ENCODE data around the gene FBLN1.
A peak's percentile ranks its signal among the peaks of the same experiment; 100 is the strongest.

Gene FBLN1

GRCh38 chr22:45553351-45554039, 50.8 kb downstream of the FBLN1 start (continued):
- TF ChIP-seq ZFP69B (tag by site-specific recombination; IDR thresholded peaks at IDR 0.05) (peak; percentile 51; the same call in 1 of the 2 replicates), ZNF514 (tag by site-specific recombination; IDR thresholded peaks at IDR 0.05) (no peak), ZNF830 (tag by site-specific recombination; IDR thresholded peaks at IDR 0.05; ENCODE audit: low read depth) (no peak), OSR2 (tag by site-specific recombination; IDR thresholded peaks at IDR 0.05) (no peak), ZNF596 (tag by site-specific recombination; IDR thresholded peaks at IDR 0.05) (no peak), KLF9 (tag by site-specific recombination; IDR thresholded peaks at IDR 0.05; ENCODE audit: low read depth) (0 out of 2 replicates have a peak, but pooled peaks have one; percentile 11), ZNF626 (tag by site-specific recombination; IDR thresholded peaks at IDR 0.05) (no peak), ZNF529 (tag by site-specific recombination; IDR thresholded peaks at IDR 0.05; ENCODE audit: insufficient replicate concordance) (no peak), CTCF (tag by site-specific recombination; IDR thresholded peaks at IDR 0.05) (peak; percentile 93), ZNF704 (tag by site-specific recombination; IDR thresholded peaks at IDR 0.05) (no peak), ZNF660 (tag by site-specific recombination; IDR thresholded peaks at IDR 0.05) (0 out of 2 replicates have a peak, but pooled peaks have one; percentile 47), ZNF335 (tag by site-specific recombination; conservative IDR thresholded peaks at IDR 0.05) (peak; percentile 42), MYNN (tag by site-specific recombination; IDR thresholded peaks at IDR 0.05; ENCODE audit: borderline replicate concordance) (no peak), ZNF530 (tag by site-specific recombination; IDR thresholded peaks at IDR 0.05; ENCODE audit: low read depth) (no peak), KLF7 (tag by site-specific recombination; IDR thresholded peaks at IDR 0.05; ENCODE audit: borderline replicate concordance) (no peak), KLF8 (tag by site-specific recombination; IDR thresholded peaks at IDR 0.05) (no peak), ZNF37A (tag by site-specific recombination; IDR thresholded peaks at IDR 0.05) (no peak), ZNF223 (tag by site-specific recombination; IDR thresholded peaks at IDR 0.05) (no peak), ZNF658 (tag by site-specific recombination; IDR thresholded peaks at IDR 0.05) (no peak), ZBTB21 (tag by site-specific recombination; IDR thresholded peaks at IDR 0.05) (no peak), TSHZ1 (tag by site-specific recombination; IDR thresholded peaks at IDR 0.05; ENCODE audit: borderline replicate concordance) (no peak), ZBTB17 (tag by site-specific recombination; IDR thresholded peaks at IDR 0.05) (peak; percentile 47; the same call in 1 of the 2 replicates), PBX3 (CRISPR knock-in tag; IDR thresholded peaks at IDR 0.05) (0 out of 2 replicates have a peak, but pooled peaks have one; percentile 65), ZNF501 (tag by site-specific recombination; IDR thresholded peaks at IDR 0.05) (no peak), ZNF140 (tag by site-specific recombination; IDR thresholded peaks at IDR 0.05) (no peak)
- TF ChIP-seq, protein P1, sequence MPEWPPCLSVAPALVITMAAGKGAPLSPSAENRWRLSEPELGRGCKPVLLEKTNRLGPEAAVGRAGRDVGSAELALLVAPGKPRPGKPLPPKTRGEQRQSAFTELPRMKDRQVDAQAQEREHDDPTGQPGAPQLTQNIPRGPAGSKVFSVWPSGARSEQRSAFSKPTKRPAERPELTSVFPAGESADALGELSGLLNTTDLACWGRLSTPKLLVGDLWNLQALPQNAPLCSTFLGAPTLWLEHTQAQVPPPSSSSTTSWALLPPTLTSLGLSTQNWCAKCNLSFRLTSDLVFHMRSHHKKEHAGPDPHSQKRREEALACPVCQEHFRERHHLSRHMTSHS (tag by site-specific recombination; IDR thresholded peaks at IDR 0.05) = no peak
- TF ChIP-seq, protein P2, sequence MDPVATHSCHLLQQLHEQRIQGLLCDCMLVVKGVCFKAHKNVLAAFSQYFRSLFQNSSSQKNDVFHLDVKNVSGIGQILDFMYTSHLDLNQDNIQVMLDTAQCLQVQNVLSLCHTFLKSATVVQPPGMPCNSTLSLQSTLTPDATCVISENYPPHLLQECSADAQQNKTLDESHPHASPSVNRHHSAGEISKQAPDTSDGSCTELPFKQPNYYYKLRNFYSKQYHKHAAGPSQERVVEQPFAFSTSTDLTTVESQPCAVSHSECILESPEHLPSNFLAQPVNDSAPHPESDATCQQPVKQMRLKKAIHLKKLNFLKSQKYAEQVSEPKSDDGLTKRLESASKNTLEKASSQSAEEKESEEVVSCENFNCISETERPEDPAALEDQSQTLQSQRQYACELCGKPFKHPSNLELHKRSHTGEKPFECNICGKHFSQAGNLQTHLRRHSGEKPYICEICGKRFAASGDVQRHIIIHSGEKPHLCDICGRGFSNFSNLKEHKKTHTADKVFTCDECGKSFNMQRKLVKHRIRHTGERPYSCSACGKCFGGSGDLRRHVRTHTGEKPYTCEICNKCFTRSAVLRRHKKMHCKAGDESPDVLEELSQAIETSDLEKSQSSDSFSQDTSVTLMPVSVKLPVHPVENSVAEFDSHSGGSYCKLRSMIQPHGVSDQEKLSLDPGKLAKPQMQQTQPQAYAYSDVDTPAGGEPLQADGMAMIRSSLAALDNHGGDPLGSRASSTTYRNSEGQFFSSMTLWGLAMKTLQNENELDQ (tag by site-specific recombination; IDR thresholded peaks at IDR 0.05; ENCODE audit: low read depth) = no peak

Data from HEK293 (cell line).